GM23338 (cell line): ENCODE data around the gene TWSG1.

Experiments
- CREB1 ChIP-seq: fragments of 250-450 bp; sonication (Bioruptor Pico); IDR thresholded peaks from 2 replicates; pipeline ENCODE4 v1.5.0; 2020; ENCODE audit warnings: low read depth, mild to moderate bottlenecking, moderate library complexity
- CTCF ChIP-seq, 2 experiments: fragments of 200-600 bp in 1 of 2; sonication (generic) in 1 of 2; conservative IDR thresholded peaks; 2 replicates each; pipeline versions ENCODE4 v1.5.1 to v1.6.1; 2016 to 2017; ENCODE audit warnings: antibody characterized with exemption in 2 of 2, low read depth in 2 of 2, mild to moderate bottlenecking in 2 of 2, moderate library complexity in 1 of 2
- ETS1 ChIP-seq: IDR thresholded peaks from 2 replicates; pipeline ENCODE4 v1.6.1; 2016; ENCODE audit warnings: antibody characterized with exemption
- EZH2 ChIP-seq: fragments of 200-600 bp; sonication (generic); IDR thresholded peaks from one replicate; pipeline ENCODE4 v1.8.0; 2017; ENCODE audit warnings: antibody characterized with exemption, mild to moderate bottlenecking, low read depth; ENCODE audit not compliant: unreplicated experiment
- EZH2phosphoT487 ChIP-seq: fragments of 200-600 bp; sonication (generic); IDR thresholded peaks from one replicate; pipeline ENCODE4 v1.8.1; 2018; ENCODE audit warnings: antibody characterized with exemption; ENCODE audit not compliant: unreplicated experiment
- JUNB ChIP-seq: IDR thresholded peaks from one replicate; pipeline ENCODE4 v1.6.1; 2016; ENCODE audit warnings: antibody characterized with exemption; ENCODE audit not compliant: unreplicated experiment
- NANOG ChIP-seq: IDR thresholded peaks from 2 replicates; pipeline ENCODE4 v1.6.1; 2016; ENCODE audit warnings: antibody characterized with exemption, borderline replicate concordance
- POLR2AphosphoS5 ChIP-seq: IDR thresholded peaks from 2 replicates; pipeline ENCODE4 v1.6.1; 2016; ENCODE audit warnings: antibody characterized with exemption, low read depth
- REST ChIP-seq: IDR thresholded peaks from one replicate; pipeline ENCODE4 v1.6.1; 2018; ENCODE audit warnings: antibody characterized with exemption; ENCODE audit not compliant: unreplicated experiment
- STAT1 ChIP-seq: IDR thresholded peaks from one replicate; pipeline ENCODE4 v1.6.1; 2016; ENCODE audit warnings: antibody characterized with exemption; ENCODE audit not compliant: unreplicated experiment
- ZNF114 ChIP-seq: fragments of 250-450 bp; sonication (Bioruptor Pico); IDR thresholded peaks from 2 replicates; pipeline ENCODE4 v1.5.0; 2020; ENCODE audit warnings: mild to moderate bottlenecking, moderate library complexity
- ZNF331 ChIP-seq: fragments of 250-450 bp; sonication (Bioruptor Pico); IDR thresholded peaks from 2 replicates; pipeline ENCODE4 v1.5.0; 2020; ENCODE audit warnings: low read depth, mild to moderate bottlenecking, moderate library complexity
- ZNF462 ChIP-seq: fragments of 250-450 bp; sonication (Bioruptor Pico); IDR thresholded peaks from 2 replicates; pipeline ENCODE4 v1.5.0; 2020; ENCODE audit warnings: mild to moderate bottlenecking, moderate library complexity

- TF ChIP-seq CTCF (conservative IDR thresholded peaks at IDR 0.05; ENCODE audit: low read depth in 2 of 2) (no peak), EZH2 (no peak), ETS1 (no peak), POLR2AphosphoS5 (no peak), CREB1 (CRISPR knock-in tag) (no peak), REST (no peak), JUNB (no peak), EZH2phosphoT487 (no peak), STAT1 (no peak), ZNF331 (CRISPR knock-in tag) (no peak), NANOG (no peak), ZNF462 (CRISPR knock-in tag) (no peak), ZNF114 (CRISPR knock-in tag) (no peak)
Measured at GRCh38 chr18:9416563-9417072, 82.0 kb downstream of the TWSG1 start.
